Ectodermal cell (in vitro differentiated cells): Measurements from ENCODE around the gene TTC4.

Source experiments
- H3K27ac ChIP-seq: 2 replicates; pipeline ENCODE4 v1.7.0; 2013; ENCODE audit warnings: mild to moderate bottlenecking, low read depth, low read length; ENCODE audit not compliant: insufficient read depth, poor library complexity, severe bottlenecking
- H3K27me3 ChIP-seq: 2 replicates; pipeline ENCODE4 v1.7.0; 2013; ENCODE audit warnings: mild to moderate bottlenecking, low read length; ENCODE audit not compliant: insufficient read depth, control insufficient read depth, poor library complexity, severe bottlenecking
- H3K36me3 ChIP-seq: one replicate; pipeline ENCODE4 v1.7.0; 2013; ENCODE audit warnings: low read length; ENCODE audit not compliant: control insufficient read depth, insufficient read depth
- H3K4me1 ChIP-seq: one replicate; pipeline ENCODE4 v1.7.0; 2013; ENCODE audit warnings: low read length; ENCODE audit not compliant: control insufficient read depth, insufficient read depth
- H3K4me3 ChIP-seq: 2 replicates; pipeline ENCODE4 v1.7.0; 2013; ENCODE audit warnings: low read depth, low read length, control low read depth; ENCODE audit not compliant: insufficient read depth
- H3K9me3 ChIP-seq: 2 replicates; pipeline ENCODE4 v1.7.0; 2013; ENCODE audit warnings: mild to moderate bottlenecking, low read length, moderate library complexity; ENCODE audit not compliant: control insufficient read depth
- WGBS, 2 experiments: methylation state at CpG; one replicate each; pipeline ENCODE4 v1.1.7; 2013; ENCODE audit warnings: missing lambda C conversion rate in 2 of 2; 5-methylcytosine and 5-hydroxymethylcytosine counted together

The TTC4 gene

GRCh38 chr1:54791880-54792522 is 76.3 kb downstream of the TTC4 start:
- 86 to 88% methylated on average over 13 of the region's 13 CpGs for WGBS, 2 experiments
- H3K27ac ChIP-seq, result no peak overlapping the region
- H3K4me1 ChIP-seq, result no peaks in the 10 kb centered on the region
- H3K36me3 ChIP-seq, result no peaks in the 10 kb centered on the region
- no peaks in the 10 kb centered on the region for H3K9me3 ChIP-seq
- H3K4me3 ChIP-seq, result no peak overlapping the region
- H3K27me3 ChIP-seq, result no peaks in the 10 kb centered on the region
